ENCODE measurements around the gene HDAC7.

The HDAC7 gene

GRCh38 chr12:47800582-47800981 is 19.1 kb downstream of the HDAC7 start:
- Histone ChIP-seq H3K36me3 (peaks cover 83% of the 10 kb centered on the region), H4K20me1 (peaks cover 90% of the 10 kb centered on the region), H3K9me3 (no peaks in the 10 kb centered on the region), H3K27me3 (no peaks in the 10 kb centered on the region), H3K9ac (peak overlapping the region; percentile 55; the same call in 1 of the 2 replicates), H3K27ac (peak overlapping the region; percentile 67), H3K4me1 (peaks cover 72% of the 10 kb centered on the region), H3K4me2 (peak overlapping the region; percentile 97), H3K4me3 (no peak overlapping the region)
- no peak for TF ChIP-seq Cebpa-rat (IDR thresholded peaks at IDR 0.05)

- Histone ChIP-seq H3K9me3 (no peaks in the 10 kb centered on the region), H3K9ac (peak overlapping the region; percentile 55), H4K20me1 (peaks cover 79% of the 10 kb centered on the region), H3K27me3 (no peaks in the 10 kb centered on the region), H3K4me1 (peaks cover 61% of the 10 kb centered on the region), H3K36me3 (peaks cover 83% of the 10 kb centered on the region), H3K4me2 (peak overlapping the region; percentile 97), H3K4me3 (no peak overlapping the region), H3K27ac (peak overlapping the region; percentile 67)
- TF ChIP-seq Cebpa-rat (IDR thresholded peaks at IDR 0.05) = no peak
Observed at GRCh38 chr12:47799357-47799955, 20.2 kb downstream of the HDAC7 start.

- Histone ChIP-seq H3K4me3 (no peak overlapping the region), H3K4me1 (peaks cover 51% of the 10 kb centered on the region), H3K36me3 (peaks cover 85% of the 10 kb centered on the region), H3K9me3 (no peaks in the 10 kb centered on the region), H4K20me1 (peaks cover 75% of the 10 kb centered on the region), H3K9ac (no peak overlapping the region), H3K27me3 (no peaks in the 10 kb centered on the region), H3K27ac (0 out of 2 replicates have a peak overlapping the region, but pooled peaks have one; percentile 67), H3K4me2 (no peak overlapping the region)
- no peak for TF ChIP-seq Cebpa-rat (IDR thresholded peaks at IDR 0.05)
Observed at GRCh38 chr12:47798382-47798948, 21.2 kb downstream of the HDAC7 start.

- Histone ChIP-seq H4K20me1 (peaks cover 64% of the 10 kb centered on the region), H3K27me3 (no peaks in the 10 kb centered on the region), H3K36me3 (peaks cover 93% of the 10 kb centered on the region), H3K4me2 (no peak overlapping the region), H3K4me3 (no peak overlapping the region), H3K9me3 (no peaks in the 10 kb centered on the region), H3K27ac (no peak overlapping the region), H3K4me1 (peaks cover 41% of the 10 kb centered on the region), H3K9ac (no peak overlapping the region)
- TF ChIP-seq Cebpa-rat (IDR thresholded peaks at IDR 0.05) = no peak
Observed at GRCh38 chr12:47797441-47797840, 22.3 kb downstream of the HDAC7 start.

GRCh38 chr12:47795814-47796411 is 23.8 kb downstream of the HDAC7 start:
- no peak overlapping the region for H3K9ac ChIP-seq
- peaks cover 25% of the 10 kb centered on the region for H3K4me1 ChIP-seq
- no peaks in the 10 kb centered on the region for H3K9me3 ChIP-seq
- H3K4me2 ChIP-seq = no peak overlapping the region
- no peaks in the 10 kb centered on the region for H3K27me3 ChIP-seq
- H3K4me3 ChIP-seq = no peak overlapping the region
- peaks cover 97% of the 10 kb centered on the region for H3K36me3 ChIP-seq
- no peak for TF ChIP-seq Cebpa-rat (IDR thresholded peaks at IDR 0.05)
- no peak overlapping the region for H3K27ac ChIP-seq
- H4K20me1 ChIP-seq = peaks cover 54% of the 10 kb centered on the region

- Histone ChIP-seq H3K9ac (no peak overlapping the region), H3K27me3 (no peaks in the 10 kb centered on the region), H3K4me2 (no peak overlapping the region), H3K27ac (no peak overlapping the region), H3K4me1 (peaks cover 19% of the 10 kb centered on the region), H3K9me3 (no peaks in the 10 kb centered on the region), H3K36me3 (peaks cover 98% of the 10 kb centered on the region), H4K20me1 (peaks cover 51% of the 10 kb centered on the region), H3K4me3 (no peak overlapping the region)
- no peak for TF ChIP-seq Cebpa-rat (IDR thresholded peaks at IDR 0.05)
Observed at GRCh38 chr12:47795121-47795813, 24.4 kb downstream of the HDAC7 start.

- Histone ChIP-seq H3K27me3 (no peaks in the 10 kb centered on the region), H3K4me1 (peaks cover 13% of the 10 kb centered on the region), H3K4me3 (no peak overlapping the region), H3K9me3 (no peaks in the 10 kb centered on the region), H3K27ac (no peak overlapping the region), H3K4me2 (no peak overlapping the region), H3K36me3 (peaks cover 99% of the 10 kb centered on the region), H4K20me1 (peaks cover 47% of the 10 kb centered on the region), H3K9ac (no peak overlapping the region)
- TF ChIP-seq Cebpa-rat (IDR thresholded peaks at IDR 0.05) = no peak
Observed at GRCh38 chr12:47794679-47795078, 25.0 kb downstream of the HDAC7 start.

- no peak for TF ChIP-seq Cebpa-rat (IDR thresholded peaks at IDR 0.05)
- Histone ChIP-seq H3K9me3 (no peaks in the 10 kb centered on the region), H3K9ac (no peak overlapping the region), H3K27me3 (no peaks in the 10 kb centered on the region), H3K27ac (no peak overlapping the region), H3K4me3 (no peak overlapping the region), H4K20me1 (peaks cover 43% of the 10 kb centered on the region), H3K4me2 (no peak overlapping the region), H3K36me3 (peaks cover 99% of the 10 kb centered on the region), H3K4me1 (no peaks in the 10 kb centered on the region)
Observed at GRCh38 chr12:47793015-47793681, 26.6 kb downstream of the HDAC7 start.

GRCh38 chr12:47791874-47792273 is 27.8 kb downstream of the HDAC7 start:
- Histone ChIP-seq H3K4me3 (no peak overlapping the region), H3K9ac (no peak overlapping the region), H3K27ac (no peak overlapping the region), H3K4me2 (no peak overlapping the region), H3K9me3 (no peaks in the 10 kb centered on the region), H4K20me1 (peaks cover 46% of the 10 kb centered on the region), H3K36me3 (peaks cover 100% of the 10 kb centered on the region), H3K27me3 (no peaks in the 10 kb centered on the region), H3K4me1 (no peaks in the 10 kb centered on the region)
- no peak for TF ChIP-seq Cebpa-rat (IDR thresholded peaks at IDR 0.05)
